ENCODE data around the gene PAX8. TPM values are rescaled to one million over a fixed set of nuclear protein-coding genes. Genes with fewer than 3 reads are reported as not detected.
"Not testable (repeated sequence)": the region's sequence is repeated elsewhere in the genome, so short reads cannot be mapped to it uniquely, and the experiment has no call there.

The PAX8 gene
- total RNA-seq, 1 experiment from 2014 or later = not detected

DNA sequence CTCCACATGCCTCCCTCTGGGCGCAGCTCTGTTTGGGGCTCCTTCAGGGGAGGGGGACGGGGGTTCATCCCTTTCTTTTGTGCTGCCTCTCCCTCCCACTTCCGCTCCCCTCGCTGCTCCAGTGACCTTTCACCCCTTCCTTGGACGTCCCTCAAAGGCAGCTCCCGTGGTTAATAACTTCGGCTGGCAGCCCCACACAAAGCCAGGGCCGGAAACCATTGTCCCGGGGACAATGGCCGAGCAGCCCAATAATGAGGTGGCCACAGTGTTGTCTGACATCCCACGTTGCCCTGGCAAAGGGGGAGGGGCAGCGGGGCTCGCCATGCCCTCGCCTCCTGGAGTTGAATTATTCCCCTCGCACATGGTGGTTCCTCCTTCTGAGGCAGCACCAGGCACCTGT lies 27.0 kb upstream of the PAX8 start:
- not testable (repeated sequence) for H3K36me3 ChIP-seq (replicated peaks; ENCODE audit: control insufficient read depth, insufficient read depth, low read length); H3K27me3 ChIP-seq (ENCODE audit: control insufficient read depth, insufficient read depth, low read length); DNase-seq; H3K4me3 ChIP-seq (ENCODE audit: insufficient read depth, low read depth, low read length)

DNA sequence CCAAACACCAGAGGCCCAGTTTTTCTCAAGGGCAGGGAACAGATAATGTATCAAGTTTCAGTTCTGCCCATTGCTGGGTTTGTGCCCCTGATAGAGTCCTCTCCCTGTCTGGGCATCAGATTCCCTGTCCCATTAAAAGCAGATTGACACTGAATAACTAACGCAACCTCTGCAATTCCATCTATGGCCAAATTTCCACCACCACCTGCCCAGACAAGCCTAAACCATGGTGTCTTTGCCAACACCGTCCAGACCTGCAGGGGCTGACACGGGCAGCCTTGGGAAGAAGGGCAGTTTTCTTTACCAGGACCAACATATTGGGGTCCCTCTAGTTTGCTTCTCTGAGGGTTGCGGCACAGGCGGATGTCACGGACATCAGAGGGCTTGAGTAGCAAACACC lies 26.4 kb upstream of the PAX8 start:
- H3K4me3 ChIP-seq (ENCODE audit: insufficient read depth, low read depth, low read length) = no peak overlapping the region
- no peaks in the 10 kb centered on the region for H3K36me3 ChIP-seq (replicated peaks; ENCODE audit: control insufficient read depth, insufficient read depth, low read length)
- H3K27me3 ChIP-seq (ENCODE audit: control insufficient read depth, insufficient read depth, low read length) = no peaks in the 10 kb centered on the region
- DNase-seq = no peak

DNA sequence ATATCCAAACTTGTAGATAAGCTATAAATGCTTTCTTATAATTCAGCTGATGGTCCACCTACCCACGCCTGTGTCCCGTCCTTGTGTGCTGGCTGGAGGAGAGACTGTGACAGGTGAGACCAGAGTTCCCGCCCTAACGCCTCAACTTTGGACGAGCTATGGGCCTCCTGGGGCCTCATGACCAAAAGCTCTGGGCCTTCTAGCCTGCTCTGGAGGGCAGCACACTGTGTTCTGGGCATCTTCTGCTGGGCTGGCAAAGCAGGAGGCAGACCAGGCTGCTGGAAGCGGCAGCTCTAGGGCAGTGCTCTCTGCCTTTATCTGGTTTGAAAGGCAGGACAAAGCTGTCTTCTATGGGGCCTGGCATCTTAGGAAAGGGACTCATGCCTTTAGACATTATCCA lies 26.0 kb upstream of the PAX8 start:
- DNase-seq = no peak
- no peak overlapping the region for H3K4me3 ChIP-seq (ENCODE audit: insufficient read depth, low read depth, low read length)

DNA sequence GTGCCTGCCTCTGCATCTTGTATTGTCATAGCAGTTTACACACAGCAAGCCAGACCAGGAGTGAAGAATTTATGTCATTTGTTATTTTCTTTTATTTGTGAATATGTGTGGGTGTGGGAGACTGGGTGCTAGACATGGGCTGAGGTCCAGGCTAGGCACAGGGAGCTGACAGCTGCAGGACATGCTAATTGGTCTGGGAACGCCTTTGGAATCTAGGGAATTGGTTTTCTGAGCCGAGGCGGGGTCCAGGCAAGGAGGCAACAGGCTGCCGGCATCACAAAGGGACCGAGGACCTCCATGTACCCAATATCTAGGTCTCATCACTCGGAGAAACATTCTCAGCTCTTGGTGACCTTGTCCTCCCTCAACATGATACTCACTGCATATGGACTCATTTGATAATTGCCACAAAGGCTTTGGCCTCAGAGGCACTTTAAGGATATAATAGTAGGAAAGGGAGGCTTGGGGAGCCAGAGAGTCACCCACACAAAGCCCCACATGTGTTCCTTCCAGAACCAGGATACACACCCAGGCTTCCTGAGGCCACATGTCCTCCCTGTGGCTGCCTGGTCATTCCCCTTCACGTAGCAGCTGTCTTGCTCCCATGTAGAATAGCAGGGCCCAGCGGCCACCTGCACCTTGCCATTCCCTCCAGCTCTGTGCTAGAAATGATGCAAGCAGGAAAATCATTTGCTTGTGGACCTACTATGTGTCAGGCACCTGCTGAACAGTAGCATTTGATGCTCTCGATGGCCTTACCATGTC lies 23.7 kb upstream of the PAX8 start:
- not testable (repeated sequence) for H3K4me3 ChIP-seq (ENCODE audit: insufficient read depth, low read depth, low read length); DNase-seq; H3K27me3 ChIP-seq (ENCODE audit: control insufficient read depth, insufficient read depth, low read length); H3K36me3 ChIP-seq (replicated peaks; ENCODE audit: control insufficient read depth, insufficient read depth, low read length)

More for the DNA sequence above, 26.0 kb upstream of the PAX8 start:
- Histone ChIP-seq H3K36me3 (replicated peaks; ENCODE audit: control insufficient read depth, insufficient read depth, low read length) (no peaks in the 10 kb centered on the region), H3K27me3 (ENCODE audit: control insufficient read depth, insufficient read depth, low read length) (no peaks in the 10 kb centered on the region)

DNA sequence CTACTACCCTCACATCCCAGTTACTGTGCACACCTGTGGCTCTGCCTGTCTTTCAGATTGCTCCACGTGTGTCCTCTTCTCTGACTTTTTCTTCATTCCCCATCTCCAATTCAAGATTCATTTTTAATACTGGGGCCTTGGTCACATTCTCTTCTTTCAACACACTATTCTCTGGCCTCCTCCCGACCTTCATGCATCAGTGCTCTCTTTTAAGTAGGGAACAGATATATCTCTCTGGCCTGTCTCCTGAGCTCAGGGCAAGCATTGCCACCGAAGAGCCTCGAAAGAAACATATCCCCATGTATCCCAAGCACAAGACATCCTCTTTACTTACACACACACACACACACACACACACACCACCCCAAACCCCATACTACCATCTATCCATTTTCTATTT lies 21.6 kb upstream of the PAX8 start:
- H3K4me3 ChIP-seq (ENCODE audit: insufficient read depth, low read depth, low read length) = no peak overlapping the region
- no peaks in the 10 kb centered on the region for H3K36me3 ChIP-seq (replicated peaks; ENCODE audit: control insufficient read depth, insufficient read depth, low read length)
- DNase-seq = no peak

DNA sequence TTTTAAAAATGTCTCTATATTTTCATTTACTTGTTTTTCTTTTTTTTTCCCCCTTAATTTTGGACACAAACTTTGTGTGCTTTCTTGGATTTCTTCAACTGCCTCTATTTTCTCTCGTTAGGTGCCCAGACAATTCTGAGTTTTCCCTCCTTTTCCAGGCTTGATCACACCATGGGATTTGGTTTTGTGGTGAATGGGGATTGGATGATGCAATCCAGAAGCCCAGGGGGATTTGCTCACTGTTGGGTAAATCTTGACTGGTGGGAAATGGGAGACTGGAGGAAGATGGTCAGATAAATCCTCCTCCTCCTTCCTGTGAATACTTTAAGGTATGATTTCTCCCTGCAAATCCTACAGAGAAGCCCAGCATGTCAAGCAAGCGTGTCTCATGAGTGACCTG lies 19.5 kb upstream of the PAX8 start:
- no peaks in the 10 kb centered on the region for H3K36me3 ChIP-seq (replicated peaks; ENCODE audit: control insufficient read depth, insufficient read depth, low read length)
- no peak overlapping the region for H3K4me3 ChIP-seq (ENCODE audit: insufficient read depth, low read depth, low read length)
- peaks cover 11% of the 10 kb centered on the region for H3K27me3 ChIP-seq (ENCODE audit: control insufficient read depth, insufficient read depth, low read length)
- DNase-seq = no peak

More for the DNA sequence above, 21.6 kb upstream of the PAX8 start:
- H3K27me3 ChIP-seq (ENCODE audit: control insufficient read depth, insufficient read depth, low read length) = no peaks in the 10 kb centered on the region

DNA sequence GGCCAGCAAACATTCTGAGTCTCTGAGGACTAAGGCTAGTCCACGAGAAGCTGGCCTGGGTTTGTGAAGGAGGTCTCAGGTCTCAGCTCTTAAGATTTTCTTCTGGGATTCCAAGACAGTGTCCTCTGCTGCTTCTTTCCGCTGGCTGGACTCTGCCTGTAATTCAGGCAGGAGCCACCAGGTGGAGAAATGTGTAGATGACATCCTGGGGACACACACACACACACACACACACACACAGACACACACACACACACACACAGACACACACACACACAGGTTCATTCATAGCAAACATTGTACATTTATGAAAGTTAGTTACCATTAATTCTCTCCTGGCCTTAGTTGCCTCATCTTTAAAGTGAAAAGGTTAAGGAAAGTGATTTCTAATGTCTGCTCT lies 18.9 kb upstream of the PAX8 start:
- H3K27me3 ChIP-seq (ENCODE audit: control insufficient read depth, insufficient read depth, low read length) = peaks cover 16% of the 10 kb centered on the region
- not testable (repeated sequence) for DNase-seq; H3K4me3 ChIP-seq (ENCODE audit: insufficient read depth, low read depth, low read length); H3K36me3 ChIP-seq (replicated peaks; ENCODE audit: control insufficient read depth, insufficient read depth, low read length)

DNA sequence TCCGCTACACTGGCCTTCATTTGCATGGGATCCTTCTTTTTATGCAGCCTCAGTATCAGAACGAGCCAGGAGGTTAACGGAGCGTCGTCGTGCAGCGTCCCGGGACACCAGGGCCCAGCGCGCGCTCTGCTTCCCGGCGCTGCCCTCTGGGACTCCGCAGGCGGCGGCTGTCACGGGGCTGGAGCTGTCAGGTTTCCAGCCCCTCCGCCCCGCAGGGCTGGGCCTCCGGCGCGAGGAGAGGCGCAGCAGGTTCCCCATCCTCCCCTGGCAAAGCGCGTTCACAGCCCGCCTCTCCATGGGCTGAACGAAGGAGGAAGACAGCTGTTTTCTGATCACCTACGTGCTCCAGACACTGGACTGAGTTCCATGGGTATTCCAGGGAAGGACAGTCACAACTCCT lies 12.5 kb upstream of the PAX8 start:
- Histone ChIP-seq H3K4me3 (ENCODE audit: insufficient read depth, low read depth, low read length) (no peak overlapping the region), H3K36me3 (replicated peaks; ENCODE audit: control insufficient read depth, insufficient read depth, low read length) (no peaks in the 10 kb centered on the region), H3K27me3 (ENCODE audit: control insufficient read depth, insufficient read depth, low read length) (peaks cover 42% of the 10 kb centered on the region)
- peak; percentile 68 for DNase-seq

DNA sequence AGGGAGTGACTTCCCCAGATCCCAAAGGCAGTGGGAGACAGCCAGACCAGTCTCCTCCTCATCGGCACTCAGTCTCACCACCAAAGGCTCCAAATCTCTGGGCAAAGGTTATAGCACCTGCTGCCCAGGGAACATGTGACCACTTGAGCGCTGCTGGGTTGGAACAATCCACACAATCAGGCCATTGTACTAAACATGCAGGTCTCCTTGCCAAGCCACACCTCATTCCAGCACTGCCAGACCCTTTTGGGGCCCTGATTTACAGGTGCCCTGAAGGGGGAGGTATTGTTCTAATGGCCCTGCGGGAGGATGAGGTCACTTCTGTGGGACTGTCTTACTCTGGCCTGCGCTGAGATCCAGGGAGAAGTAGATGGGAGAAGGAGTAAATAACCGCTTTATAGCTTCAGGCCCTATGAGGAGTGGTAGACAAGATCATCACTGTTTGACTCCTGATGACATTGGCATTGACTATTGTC lies 10.0 kb upstream of the PAX8 start:
- not testable (repeated sequence) for H3K4me3 ChIP-seq (ENCODE audit: insufficient read depth, low read depth, low read length); DNase-seq; H3K36me3 ChIP-seq (replicated peaks; ENCODE audit: control insufficient read depth, insufficient read depth, low read length)
- H3K27me3 ChIP-seq (ENCODE audit: control insufficient read depth, insufficient read depth, low read length) = peaks cover 35% of the 10 kb centered on the region

DNA sequence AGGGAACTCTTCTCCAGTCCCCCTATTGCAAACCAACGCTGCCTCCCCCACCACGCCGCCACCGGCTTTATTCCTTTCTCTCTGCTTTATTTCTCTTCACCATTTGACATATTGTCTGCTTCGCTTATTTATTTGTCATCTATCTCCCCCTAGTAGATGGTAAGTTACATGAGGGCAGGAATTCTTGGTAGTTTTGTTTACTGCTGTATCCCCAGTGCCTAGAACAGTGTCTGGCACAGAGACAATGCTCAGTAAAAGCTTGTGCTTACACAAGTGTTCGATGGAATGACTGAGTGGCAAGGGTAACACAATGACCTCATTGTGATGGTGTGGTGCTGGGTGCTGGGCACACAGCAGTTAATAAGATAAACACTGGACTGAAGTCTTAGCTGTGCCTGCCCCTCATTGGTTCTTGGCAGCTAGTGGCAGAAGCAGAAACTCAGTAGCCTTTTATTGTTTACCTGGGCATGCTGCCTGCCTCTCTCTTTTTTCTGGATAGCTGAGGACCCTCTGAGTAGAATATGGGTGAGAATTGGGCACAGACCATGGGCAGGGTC lies 9.5 kb upstream of the PAX8 start:
- H3K4me3 ChIP-seq (ENCODE audit: insufficient read depth, low read depth, low read length); DNase-seq: not testable (repeated sequence)
- H3K27me3 ChIP-seq (ENCODE audit: control insufficient read depth, insufficient read depth, low read length) = peaks cover 31% of the 10 kb centered on the region

DNA sequence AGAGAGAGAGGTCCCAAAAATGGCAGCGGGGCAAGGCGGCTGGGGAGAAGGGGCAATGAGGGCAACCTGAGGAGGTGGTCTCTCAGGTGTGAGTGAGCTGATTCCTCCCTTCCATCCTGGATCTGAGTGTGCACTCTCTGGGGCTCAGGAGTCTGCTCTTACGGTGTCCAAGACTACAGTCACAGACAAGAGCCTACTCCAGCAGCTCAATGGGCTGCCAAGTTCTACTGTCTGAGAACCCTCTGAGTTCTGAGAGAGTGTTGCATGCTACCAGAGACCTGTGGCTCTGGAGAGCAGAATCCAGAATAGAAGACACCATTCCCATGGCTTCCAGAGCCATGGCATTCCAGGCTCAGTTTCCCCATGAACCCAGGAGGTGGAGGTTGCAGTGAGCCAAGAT lies 7.1 kb upstream of the PAX8 start:
- Histone ChIP-seq H3K36me3 (replicated peaks; ENCODE audit: control insufficient read depth, insufficient read depth, low read length) (no peaks in the 10 kb centered on the region), H3K27me3 (ENCODE audit: control insufficient read depth, insufficient read depth, low read length) (peaks cover 20% of the 10 kb centered on the region), H3K4me3 (ENCODE audit: insufficient read depth, low read depth, low read length) (no peak overlapping the region)
- no peak for DNase-seq

More for the DNA sequence above, 9.5 kb upstream of the PAX8 start:
- not testable (repeated sequence) for H3K36me3 ChIP-seq (replicated peaks; ENCODE audit: control insufficient read depth, insufficient read depth, low read length)

DNA sequence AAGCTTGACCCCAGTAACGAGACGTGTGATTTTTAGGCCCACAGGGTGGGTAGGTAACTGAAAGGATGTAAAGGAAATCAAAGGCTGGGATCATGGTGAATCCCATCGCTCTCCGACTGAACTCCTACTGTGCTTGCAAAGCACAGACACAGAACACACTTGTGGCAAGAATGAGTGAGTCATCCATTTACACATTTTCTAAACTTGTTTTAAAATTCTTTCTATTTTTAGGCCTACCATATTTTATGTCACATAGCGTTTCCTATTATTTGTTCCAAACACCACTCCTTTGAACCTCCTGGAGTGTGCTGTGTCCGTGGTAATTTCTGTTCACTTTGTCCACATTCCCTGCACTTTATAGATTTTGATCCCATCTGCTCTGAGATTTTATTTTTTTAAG lies 6.3 kb upstream of the PAX8 start:
- not testable (repeated sequence) for H3K4me3 ChIP-seq (ENCODE audit: insufficient read depth, low read depth, low read length); DNase-seq; H3K36me3 ChIP-seq (replicated peaks; ENCODE audit: control insufficient read depth, insufficient read depth, low read length)
- peaks cover 22% of the 10 kb centered on the region for H3K27me3 ChIP-seq (ENCODE audit: control insufficient read depth, insufficient read depth, low read length)

DNA sequence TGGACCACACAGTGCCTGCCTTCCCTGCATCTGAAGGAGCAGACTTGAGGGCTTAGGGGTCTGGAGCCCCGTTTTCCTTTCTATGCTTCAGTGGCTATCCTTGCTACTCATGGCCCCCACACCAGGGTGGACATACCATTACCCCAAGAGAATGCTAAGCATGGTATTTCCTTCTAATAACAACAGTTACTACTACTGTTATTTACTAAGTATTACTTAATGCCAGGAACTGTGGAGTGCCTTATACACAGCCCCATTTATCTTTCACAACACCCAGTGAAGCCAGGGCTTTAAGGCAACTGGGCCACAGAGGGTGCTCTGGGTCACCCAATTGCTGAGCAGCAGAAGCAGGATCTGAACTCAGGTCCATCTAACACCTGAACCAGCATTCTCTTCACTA lies 5.8 kb upstream of the PAX8 start:
- no peak for DNase-seq
- no peaks in the 10 kb centered on the region for H3K36me3 ChIP-seq (replicated peaks; ENCODE audit: control insufficient read depth, insufficient read depth, low read length)
- H3K4me3 ChIP-seq (ENCODE audit: insufficient read depth, low read depth, low read length) = no peak overlapping the region
- peaks cover 24% of the 10 kb centered on the region for H3K27me3 ChIP-seq (ENCODE audit: control insufficient read depth, insufficient read depth, low read length)

DNA sequence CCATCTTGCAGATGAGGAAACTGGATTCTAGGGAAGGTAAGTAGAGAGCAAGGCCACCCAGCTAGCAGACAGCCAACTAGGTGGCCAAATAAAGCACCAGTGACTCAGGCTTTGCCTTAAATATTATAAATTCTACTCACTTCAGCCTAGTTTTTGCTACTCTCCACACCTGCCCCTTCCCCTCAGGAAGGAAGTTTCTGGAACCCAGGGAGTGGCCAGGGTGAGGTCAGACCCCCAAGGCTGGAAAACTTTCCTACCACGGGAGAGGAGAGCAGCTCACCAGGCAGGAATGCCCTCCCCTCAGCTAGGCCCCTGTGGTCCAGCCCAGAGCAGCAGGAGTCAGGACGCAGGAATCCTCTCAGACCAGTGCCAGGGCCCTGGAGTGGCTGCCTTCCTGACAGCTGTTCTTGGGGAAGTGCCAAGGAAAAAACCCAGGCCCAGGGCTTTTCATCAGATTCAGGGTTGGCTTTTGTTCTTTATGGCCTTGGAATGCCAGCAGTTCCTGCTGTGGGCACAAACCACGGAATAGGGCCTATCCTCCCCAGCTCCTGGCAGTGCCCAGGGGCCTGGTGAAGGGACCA lies 5.1 kb upstream of the PAX8 start:
- H3K27me3 ChIP-seq (ENCODE audit: control insufficient read depth, insufficient read depth, low read length) = peaks cover 31% of the 10 kb centered on the region
- DNase-seq = no peak

More for the DNA sequence above, 5.1 kb upstream of the PAX8 start:
- Histone ChIP-seq H3K4me3 (ENCODE audit: insufficient read depth, low read depth, low read length) (no peak overlapping the region), H3K36me3 (replicated peaks; ENCODE audit: control insufficient read depth, insufficient read depth, low read length) (no peaks in the 10 kb centered on the region)
